ENCODE measurements around the gene A2M.

The A2M gene

DNA sequence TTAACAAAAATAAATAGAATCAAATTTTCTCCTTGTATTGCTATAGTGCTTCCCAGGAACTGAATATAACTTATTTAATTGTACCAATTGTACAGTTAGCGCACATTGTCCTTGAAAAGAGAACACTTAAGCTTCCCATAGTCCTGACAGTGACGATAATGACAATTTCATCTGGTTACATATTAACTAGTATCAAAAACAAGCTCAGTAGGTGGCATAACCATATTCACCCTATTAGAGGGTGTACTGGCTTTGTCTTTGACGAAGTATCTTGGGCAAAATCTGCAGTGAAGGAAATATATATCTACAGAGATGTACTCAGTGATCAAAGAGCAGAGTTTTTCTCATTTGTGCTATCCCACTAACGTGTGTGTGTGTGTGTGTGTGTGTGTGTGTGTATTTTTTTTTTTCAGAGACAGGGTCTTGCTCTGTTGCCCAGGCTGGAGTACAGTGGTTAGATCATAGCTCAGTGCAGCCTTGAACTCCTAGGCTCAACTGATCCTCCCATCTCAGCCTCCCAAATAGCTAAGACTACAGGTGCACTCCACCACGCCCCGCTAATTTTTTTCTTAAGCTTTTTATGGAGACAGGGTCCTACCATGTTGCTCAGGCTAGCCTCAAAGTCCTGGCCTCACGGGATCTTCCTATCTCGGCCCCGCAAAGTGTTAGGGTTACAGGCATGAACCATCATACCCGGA is 4.9 kb upstream of the A2M start:
- DNase-seq, result no peak

DNA sequence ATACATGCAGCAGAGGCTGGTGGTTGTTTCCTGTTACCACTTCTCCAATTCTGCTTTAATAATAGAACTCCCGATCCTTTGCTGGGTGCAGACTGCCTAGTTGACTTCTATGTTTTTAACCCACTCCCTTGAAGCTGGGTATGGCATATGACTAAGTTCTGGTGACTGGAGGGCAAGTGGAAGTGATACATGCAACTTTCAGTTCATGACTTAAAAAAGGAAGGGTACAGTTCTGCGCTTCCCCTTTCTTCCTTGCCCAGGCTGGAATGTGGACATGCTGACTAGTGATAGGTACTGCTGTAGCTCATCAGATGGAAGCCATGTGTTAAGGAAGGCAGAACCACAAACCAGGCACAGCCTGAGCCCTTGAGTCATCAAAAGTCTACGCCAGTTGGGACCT is 2.4 kb upstream of the A2M start:
- no peak for DNase-seq

DNA sequence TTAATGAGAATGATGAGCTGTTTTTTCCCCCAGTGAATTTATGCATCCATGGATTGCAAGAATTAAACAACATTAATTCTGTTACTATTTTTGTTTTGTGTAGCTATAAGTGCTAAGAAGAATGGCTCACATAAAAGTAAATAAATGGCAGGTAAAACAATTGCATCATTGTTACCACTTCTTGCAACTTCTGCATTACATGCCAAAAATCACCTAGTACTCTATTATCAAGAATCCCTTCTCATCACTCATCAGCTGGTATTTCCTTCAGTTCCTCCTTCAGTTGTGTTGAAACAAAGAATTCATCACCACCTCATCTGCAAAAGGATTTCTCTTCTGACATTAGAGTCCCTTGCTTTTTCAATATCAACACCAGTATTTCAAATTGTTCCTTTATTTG is 773 bp downstream of the A2M start:
- no peak for DNase-seq

DNA sequence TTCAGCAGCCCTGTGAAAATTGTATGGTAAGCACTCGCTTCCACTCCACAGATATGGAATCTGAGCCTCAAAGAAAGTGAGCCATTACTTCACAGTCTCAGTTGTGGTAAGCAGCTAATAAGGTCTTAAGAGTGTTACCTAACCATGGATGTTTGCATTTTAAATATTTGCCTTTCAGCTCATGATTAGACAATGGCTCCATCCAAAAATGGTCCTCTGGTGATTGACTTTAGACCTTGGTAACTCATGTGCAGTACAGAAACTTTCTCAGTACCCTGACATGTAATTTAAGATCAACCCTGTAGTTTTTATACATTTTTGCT is 1.8 kb downstream of the A2M start:
- no peak for DNase-seq

- no peak for DNase-seq
Observed at GRCh38 chr12:9113296-9113986, 2.3 kb downstream of the A2M start.

DNA sequence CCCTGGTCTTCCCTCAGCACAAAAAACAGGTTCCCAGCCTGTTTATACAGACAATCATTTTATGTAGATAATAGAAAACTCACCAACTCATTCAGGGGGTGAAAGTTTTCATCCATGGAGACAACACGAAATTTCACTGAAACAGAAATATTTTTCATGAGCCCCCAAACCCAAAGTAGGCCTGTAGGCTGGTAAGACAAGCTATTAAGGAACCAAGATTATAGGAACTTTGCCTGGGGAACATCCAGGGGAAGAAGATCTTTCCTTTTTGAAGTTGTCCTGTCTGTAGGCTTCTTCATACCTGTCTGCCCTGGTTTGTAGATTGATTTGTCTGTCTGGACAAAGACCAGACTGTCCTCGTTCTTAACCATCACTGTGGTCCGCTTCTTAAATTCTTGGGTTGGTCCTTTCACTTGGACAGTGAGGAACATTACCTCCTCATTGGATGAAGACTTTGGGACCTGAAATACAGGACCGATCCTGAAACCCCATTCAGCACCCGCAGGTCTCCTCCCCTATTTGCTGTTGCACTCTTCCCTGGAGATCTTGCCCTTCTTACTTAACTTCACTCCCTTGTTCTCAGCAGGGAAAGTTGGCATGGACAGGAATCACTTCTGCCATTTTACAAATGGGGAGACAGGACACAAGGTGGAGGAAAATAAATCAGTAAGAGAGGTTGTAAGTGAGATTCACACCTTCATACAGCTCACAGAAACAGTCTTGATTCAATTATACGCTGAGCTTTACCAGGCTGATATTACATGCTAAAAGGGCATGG is 3.5 kb downstream of the A2M start:
- DNase-seq, result no peak

- DNase-seq, result no peak
Observed at GRCh38 chr12:9111525-9111924, 4.2 kb downstream of the A2M start.

DNA sequence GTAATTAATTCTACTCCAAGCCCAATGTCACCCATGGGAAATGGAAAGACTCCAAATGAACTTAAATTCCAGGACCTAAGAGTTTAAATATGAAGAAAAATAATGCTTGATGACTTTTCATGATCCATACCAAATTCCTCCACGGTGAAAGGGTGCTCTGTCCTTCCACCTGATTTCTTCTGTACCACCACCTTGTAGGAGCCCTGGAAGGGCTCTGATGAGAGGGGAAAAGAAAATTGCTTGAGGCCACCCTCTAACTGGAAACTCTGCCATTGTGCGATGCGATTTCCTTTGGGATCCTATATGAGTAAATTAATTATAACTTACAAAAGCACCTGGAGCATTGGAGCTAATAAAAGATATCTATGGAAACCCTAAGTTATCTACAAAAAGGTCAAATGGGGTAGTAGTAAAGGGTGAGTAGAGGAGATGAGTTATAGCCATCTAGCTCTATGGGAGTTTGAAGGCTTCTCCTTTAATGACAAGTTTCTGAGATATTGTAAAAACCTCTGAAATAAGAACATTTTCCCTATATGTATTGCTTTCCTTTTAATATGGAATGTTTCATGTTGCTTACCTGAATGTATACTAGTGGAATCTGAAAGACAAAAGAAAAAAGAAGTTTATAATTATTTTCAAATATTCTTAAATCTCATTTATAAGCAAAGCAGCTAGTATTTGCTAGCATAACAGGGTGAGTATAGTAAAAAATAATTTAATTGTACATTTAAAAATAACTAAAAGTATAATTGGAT is 5.8 kb downstream of the A2M start:
- no peak for DNase-seq

DNA sequence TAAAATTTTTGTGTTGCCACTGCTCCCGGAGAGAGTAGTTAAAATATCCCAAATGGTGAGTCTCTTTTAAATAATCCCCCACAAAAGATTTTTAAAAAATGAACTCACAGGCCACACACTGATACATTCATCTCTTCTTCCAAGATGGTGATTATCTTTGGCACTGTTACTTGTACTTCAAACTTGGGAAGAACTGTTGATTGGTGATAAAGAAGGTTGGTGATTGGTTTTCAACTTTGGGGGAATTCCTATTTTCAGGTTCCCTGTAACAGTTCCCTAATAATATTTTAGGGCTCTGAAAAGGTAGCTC is 6.6 kb downstream of the A2M start:
- no peak for DNase-seq

- no peak for DNase-seq
Observed at GRCh38 chr12:9108504-9109212, 7.1 kb downstream of the A2M start.

DNA sequence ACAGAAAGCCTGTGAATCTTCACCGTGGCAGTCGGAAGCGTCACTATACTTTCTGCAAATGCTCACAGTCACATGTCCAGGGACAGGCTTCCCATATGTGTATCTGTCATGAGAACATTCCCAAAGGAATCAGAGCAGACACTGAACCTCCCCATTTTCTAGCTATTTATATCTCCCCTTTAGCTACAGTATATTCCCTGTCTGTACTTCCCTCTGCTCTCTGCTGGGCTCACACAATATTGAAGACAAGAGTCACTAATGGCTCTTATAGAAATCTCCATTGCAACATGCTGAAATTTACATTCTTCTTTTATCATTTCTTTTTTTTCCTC is 8.2 kb downstream of the A2M start:
- DNase-seq, result no peak

DNA sequence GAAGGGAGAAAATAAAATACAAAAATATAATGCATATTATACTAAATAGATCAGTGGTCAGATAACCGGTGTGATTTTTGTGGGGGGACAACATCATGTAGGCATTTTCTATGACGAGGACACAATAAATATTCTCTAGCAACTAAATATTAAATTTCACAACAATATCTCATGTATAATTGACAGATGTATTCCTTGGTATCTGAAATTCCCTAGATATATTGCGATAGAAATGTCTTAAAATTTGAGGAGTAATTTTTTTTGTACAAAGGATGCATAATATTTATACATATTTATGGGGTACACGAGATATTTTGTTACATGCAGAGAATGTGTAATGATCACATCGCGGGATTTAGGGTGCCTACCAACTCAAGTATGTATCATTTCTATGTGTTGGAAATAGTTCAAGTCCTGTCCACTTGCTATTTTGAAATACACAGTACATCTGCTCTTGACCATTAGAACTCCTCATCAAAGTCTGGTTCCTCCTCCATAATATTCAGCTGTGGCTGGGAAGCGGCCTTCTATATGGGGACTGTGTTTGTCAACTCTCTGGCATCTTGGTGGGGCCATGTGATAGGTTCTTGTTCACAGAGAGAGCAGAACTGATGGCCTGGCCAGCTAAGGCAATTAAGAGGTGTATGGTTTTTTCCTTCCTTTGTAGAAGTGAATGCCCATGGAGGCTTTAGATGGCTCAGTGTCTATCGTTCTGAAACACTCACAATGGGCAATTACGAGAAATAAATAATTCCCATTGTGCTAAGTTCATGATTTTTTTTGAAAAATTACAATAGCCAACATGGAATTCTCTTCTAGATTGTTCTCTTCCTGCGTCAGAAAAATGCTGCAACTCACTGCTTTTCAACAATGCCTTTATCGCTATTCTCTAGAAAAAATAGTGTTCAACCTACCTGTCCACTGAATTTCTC is 8.8 kb downstream of the A2M start:
- DNase-seq, result no peak

DNA sequence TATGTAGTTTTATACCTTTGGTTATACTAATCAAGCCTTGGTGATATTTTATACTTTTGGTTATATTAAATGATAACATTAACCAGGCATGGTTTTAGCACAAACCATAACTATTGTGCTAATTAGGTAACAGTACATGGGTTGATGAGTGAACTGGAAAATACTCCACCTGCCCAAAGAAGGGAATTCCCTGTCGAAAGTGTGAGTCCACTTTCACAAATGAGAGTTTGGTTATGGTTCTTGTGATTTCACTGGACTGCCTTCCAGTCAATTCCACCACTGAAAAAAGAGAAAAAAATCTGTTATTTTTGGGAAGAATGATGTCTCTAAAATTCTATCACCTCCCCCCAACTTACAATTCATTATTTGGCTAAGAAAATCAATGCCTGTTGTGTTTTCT is 9.7 kb downstream of the A2M start:
- DNase-seq, result no peak

DNA sequence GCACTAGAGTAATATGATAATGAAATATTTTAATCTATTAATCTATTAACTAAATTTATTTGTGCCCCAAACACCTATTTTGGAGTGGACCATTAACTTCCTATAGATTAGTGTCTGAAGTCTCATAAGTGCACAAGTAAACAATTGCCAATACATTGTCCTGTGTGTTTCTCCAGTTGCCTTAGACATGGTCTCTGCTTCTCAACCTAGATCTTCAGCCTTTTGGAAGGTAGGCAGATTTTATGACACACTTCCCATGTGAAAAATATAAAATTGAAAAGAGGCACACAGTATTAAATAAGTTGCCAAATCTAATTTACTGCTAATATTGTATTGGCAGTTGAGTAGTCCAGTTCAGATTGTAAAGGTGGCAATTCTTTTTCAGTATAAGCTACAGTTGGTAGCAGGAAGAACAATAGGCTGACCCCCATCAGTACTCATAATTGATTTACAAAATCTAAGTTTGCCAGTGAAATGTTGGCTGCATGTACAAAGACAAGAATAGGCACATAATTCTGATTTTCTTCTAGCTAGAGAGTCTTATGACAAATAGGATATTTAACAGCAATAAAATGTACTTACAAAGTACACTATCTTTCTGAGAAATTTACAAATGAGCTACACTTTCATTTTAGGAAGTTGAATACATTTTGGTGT is 10.8 kb downstream of the A2M start:
- no peak for DNase-seq

DNA sequence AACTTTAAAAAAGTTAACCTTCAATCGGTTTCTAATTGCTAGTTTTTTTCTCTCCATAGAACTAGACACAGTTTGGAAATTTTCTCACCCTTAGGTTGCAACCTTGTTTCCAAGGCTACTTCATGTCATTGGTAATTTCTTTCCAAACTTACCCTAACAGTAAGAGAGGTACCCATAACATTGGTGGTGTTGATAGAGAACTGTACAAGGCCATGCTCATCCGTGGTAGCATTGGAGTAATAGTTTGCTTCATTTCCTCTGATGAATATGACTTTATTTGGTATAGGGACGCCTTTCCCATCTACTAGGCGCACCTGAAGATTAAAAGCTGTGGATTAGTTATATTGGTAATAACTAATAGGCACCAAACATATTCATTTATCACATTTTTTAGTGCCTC is 11.6 kb downstream of the A2M start:
- no peak for DNase-seq

GRCh38 chr12:9103050-9103849 is 12.5 kb downstream of the A2M start:
- no peak for DNase-seq

DNA sequence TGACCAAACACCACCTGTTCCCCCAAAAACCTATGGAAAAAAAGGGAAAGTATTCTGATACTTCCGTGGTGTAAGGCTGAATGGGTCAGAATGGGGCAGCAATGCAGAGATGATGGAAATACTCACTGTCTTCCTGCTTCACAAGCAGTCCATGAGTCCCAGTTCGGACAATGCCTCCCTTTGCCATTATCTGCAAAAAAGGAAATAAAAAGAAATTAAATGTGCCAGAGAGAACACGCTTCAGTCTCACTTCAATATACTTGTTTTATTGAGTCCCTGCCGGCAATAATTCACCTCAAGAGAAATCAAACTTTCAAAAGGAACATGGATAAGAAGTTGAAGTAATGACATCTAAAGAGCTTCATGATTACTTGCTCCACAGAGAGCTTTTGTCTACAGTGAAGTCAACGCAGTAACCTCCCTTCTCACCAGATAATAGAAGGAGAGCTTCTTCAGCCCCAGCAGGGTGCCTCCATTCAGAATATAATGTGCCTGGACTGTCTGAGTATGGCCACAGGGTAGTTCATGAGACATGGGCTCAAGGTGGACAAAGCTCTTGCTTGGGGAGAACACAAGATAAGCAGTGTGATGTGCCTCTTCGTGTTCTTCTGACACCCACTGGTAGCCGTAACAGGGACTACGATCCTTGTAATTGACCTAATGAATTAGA is 14.6 kb downstream of the A2M start:
- no peak for DNase-seq

DNA sequence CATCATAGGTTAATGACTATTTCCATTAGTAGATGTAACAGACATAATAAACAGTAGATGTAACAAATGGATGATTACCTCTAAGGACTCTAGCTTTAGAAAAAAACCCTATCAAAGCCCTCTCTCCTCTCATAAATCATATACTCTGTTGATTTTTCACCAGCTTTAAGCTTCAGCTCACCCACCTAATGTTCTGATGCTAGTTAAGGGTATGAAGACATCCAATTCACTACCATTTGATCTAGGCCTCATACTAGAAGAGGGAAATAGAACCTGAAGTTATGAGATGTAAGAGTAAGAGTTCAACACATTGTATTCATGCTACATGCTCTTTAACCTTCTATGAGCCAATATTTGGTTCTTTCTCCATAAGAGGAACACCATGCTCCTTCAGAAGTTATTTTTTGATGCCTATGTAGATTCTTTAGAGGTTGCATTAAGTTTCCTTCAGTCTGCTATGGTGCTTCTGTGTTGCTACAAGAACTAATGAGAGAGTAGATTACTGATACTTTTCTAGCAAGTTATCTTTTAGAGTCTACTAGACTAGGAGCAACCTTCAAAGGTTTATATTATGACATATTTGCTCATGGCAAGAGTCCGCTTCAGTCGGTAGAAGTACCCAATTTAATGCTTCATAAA is 16.0 kb downstream of the A2M start:
- no peak for DNase-seq

GRCh38 chr12:9098463-9099026 is 17.2 kb downstream of the A2M start:
- DNase-seq, result no peak
